Stimulated activated CD4-positive, alpha-beta T cell treated with anti-CD3 and anti-CD28 coated beads, TNF-alpha, amount 100 ng/mL, for 1 hour (primary cell): ENCODE results near the gene IVD.
"Not testable (repeated sequence)": the region's sequence is repeated elsewhere in the genome, so short reads cannot be mapped to it uniquely, and the experiment has no call there.

Experiments
- DNase-seq, 3 donors: peaks; one replicate each; pipeline ENCODE4 v3.0.0-alpha.2; 2020; ENCODE audit warnings: low read depth in 3 of 3, low spot score in 1 of 3

Gene IVD

DNA sequence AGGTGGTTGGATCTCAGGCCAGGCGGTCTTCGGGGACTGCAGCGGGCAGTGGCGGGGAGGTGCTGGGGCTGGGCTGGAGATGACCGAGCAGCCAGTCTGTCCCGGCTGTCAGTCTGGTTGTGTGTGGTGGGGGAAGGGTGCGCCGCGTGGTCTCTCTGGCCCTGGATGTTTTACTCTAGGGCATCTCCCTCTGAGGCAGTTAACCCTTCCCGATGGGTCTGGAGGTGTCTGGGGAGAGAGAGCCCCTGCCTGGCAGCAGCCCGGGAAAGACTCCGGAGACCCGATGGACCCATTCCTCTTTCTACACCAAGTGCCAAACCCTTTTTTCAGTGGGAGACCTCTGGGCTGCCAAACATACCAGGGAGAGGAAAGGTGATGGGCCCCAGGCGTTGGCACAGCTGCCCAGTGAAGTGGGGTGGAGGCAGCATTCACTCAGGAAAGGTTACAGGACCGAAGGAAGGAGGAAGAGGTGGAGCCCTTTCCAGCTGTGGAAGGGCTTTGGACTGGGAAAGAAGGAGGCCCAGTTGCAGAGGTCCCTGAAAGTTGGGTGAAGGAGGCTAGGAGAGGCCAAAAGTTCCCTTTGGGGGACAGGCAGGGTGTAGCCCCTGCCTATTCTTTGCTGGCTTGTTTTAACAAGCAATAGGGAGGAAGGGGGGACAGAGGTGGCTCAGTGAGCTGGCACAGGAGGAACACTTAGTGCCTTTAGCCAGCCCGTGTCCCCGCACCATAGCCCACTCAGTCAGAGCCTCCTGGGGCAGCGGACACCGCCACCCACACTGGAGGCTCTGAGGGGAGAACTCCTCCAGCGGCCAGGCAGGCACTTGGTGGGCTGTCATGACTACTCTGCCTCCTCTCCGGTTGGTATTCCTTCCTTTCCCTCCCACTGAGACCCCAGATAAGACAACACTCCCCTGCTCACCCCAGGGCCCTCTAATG, 32.4 kb downstream of the IVD start:
- DNase-seq = no peak

DNA sequence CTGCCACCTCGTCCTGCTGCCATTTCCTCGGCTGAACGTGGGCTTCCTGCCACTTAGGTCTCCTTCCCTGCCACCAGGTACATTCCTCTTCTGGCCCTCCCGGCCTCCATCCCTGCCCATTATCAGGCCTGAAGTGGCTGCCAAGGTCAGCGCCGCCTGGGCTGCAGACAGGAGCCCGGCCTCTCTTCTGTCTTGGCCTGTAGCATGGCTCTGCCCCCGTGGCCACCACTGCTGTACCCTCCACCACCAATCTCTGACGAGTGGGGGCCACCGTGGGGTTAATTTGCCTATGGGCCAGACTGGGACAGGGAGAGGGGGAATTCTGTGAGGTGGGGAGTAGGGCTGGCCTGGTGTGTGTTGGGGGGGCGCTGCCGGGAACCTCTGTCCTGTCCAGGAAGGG, 33.1 kb downstream of the IVD start:
- no peak for DNase-seq

DNA sequence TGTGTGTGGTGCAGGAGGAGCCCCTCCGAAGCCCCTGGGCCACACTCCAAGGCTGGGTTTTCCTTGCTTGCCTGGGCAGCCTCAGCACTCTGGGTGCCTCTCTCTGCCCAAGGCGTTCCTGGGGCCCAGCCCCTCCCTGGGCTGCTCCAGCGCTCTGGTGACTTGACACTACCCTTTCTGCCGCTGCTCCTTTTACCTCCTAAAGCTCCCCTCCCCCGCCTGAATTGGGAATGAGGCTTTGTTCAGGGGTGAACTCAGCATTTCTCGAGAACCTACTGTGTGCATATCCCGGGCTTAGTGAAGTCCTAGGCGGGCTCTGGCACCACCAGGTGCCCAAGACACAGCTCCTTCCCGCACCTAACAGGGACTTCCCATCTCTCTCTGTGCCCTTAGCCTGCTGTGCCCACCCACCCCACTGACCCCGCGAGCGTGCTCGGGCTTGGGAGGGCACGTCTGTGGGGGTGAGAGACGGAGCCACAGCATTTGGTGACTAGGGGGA, 33.9 kb downstream of the IVD start:
- DNase-seq = no peak

DNA sequence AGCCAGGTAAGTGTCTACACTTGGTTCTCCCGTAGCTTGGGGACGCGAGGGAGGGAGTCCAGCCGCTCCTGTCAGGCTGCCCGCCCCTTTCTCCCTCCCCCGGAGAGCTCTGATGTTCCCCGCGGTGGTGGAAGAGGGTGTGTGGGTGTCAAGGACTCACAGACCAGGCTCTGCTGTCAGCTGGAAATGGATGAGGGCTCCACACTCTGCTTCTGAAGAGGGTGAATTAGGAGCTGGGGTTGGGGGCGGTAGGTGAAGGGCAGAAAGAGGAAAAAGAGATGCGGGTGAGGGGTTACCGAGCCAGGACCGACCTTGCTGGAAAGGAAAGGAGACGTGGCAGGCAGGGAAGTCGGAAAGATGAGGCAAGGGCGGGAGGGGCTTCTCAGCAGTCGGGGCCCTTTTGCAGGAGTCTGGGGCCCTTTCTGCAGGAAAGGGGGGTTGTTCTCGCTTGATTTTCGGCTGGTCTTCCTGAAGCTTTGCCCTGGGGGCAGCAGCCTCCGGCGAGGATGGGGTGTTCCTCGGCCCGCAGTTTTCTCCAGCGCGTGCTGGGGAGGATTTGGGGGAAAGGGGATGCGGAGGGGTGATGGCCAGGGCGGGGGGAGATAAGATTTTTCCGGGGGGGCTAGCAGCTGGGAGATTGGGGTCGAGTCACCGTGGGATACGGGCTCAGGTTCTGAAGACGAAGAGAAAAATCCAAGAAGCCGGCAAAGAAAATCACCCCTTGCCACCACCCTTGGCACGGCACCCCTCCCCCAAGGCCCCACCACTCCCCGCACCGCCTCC, 34.6 kb downstream of the IVD start:
- no peak for DNase-seq

DNA sequence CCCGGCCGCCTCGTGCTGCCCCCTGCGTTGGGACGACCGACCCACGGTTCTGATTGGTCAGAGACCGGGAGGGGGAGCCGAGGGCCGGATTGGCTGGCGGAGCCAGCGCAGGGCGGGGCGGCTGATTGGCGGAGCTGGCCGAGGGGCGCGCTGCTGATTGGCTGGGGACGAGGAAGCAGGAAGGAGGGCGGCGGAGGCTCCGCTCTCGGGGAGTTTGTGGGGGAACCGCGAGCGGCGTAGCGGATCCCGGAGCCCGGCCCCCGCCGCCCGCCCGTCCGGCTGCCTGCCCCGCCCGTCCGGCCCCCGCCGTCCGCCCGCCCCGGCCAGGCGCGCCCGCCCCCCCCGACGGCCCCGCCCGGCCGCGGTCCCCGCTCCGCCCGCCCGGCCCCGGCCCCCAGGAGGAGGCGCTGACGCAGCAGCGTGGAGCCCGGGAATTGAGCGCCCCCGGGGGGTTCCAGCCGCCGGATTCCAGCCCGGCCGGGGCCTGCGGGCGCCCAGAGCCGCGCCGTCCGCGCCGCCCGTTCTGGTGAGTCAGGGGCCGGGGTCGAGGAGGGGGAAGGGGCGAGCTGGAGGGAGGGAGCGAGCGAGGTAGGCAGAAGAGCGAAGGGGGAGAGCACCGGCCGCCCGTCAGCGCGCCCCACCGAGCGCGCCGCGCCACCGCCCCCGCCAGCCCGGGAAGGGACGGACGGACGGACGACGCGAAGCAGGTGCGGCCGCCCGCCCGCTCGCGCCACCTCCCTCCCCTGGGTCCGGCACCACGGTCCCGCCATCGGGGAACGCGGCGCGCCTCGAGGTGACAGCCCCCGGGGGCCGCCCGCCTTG, 35.4 kb downstream of the IVD start, which contains the start of gene BAHD1:
Gene BAHD1, plus strand, starts transcription at position 211 of the 822 bp plus-strand sequence. CDS start 17,512 bp downstream, outside the sequence.
- DNase-seq = peak; percentile 80 to 92 (median 90)

DNA sequence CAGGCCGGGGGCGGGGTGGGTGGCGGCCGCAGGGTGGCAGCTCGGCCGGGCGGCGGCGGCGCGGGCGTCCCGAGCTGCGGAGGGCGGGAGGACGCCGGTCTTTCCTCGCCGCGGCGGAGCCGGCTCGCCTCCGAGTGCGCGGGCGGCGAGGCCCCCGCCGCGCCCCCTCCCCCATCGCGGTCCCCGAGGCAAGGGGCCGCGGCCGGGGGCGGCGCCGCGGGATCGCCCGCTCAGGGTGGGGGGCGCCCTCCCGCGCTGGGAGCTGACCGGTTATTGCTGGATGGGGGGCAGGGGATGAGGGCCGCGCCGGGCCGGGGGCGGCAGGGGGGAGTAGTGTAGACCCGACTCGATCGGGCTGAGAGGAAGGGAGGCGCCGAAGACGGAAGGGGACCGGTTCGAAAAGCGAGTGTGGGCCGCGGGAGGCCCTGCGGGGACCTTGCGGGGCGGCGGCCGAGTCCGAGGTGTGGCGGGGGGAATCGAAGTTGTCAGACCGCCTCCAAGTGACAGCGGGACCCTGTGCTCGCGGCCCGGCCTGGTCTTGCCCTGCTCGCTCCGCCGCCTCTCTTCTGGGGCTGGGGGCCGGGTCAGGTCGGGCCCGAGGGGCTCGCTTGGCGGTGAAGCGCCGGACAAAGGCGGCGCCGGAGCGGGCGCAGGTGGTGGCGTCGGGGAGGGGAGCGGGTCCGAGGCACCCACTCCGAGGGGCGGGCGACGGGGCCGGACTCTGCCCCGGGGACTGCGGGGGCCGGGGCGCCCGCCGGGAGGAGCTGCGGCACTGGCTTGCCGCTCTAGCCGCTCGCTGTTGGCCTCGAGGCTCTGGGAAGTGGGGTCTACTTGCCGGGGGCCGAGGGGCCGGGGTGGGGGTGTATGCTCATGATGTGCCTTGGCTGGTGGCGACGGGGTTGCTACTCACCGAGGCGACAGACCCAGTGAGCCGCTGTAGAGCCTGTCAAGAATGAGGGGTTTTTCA, 36.3 kb downstream of the IVD start:
- DNase-seq = no peak

DNA sequence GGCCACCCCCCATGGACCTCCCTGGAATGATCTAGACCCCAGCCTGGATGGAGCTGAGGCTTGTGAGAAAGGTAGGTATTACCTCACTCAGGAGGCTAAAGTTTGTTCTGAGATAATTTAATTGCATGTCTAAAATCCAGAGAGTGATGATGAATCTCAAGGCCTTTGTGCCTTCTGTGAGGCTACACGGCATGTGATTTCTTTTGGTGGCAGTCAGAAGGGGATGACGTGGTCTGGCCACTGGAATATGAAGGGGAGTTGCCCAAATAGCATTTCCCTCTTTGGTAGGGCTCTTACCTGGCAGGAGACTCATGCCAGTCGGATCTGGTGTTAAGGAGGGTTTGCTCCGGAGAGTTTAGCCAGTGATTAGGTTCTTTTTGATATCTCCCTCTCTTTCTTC, 37.7 kb downstream of the IVD start:
- no peak for DNase-seq

DNA sequence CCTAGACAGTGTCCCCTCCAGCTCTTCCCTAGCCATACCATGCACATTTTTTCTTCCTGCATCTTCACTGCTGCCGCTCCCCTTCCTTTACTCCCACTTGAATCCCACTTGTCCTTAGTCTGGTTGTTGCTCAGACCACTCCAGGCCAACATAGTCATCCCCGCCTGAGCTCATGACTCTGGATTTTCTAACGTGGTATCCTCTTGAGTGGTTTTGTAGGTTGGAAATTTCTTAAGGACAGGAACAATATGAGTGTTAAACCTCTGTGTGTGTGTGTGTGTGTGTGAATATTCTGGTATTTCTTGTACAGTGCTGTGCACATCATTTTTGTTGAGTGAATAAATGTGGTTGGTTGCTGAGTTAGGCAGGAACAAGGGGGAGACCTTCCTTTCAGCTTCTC, 38.3 kb downstream of the IVD start:
- DNase-seq = no peak

DNA sequence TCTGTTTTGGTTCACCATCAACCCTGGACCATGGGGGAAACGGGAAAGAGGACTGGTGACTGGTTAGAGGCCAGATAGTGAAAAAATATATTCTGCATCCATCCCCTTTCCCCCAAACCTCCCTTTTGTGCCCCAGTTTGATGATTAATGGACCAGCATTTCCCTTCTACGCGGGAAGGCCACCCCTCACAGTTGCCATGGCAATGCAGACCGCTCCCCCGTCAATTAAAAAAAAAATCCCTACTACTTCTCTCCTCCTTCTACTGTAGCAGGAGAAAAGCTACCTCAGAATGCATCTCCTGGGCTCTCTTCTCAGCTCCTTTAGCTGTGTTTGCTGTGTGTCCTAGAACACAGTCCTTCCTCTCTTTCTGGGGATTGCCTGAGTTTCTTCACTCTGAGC, 39.1 kb downstream of the IVD start:
- no peak for DNase-seq

DNA sequence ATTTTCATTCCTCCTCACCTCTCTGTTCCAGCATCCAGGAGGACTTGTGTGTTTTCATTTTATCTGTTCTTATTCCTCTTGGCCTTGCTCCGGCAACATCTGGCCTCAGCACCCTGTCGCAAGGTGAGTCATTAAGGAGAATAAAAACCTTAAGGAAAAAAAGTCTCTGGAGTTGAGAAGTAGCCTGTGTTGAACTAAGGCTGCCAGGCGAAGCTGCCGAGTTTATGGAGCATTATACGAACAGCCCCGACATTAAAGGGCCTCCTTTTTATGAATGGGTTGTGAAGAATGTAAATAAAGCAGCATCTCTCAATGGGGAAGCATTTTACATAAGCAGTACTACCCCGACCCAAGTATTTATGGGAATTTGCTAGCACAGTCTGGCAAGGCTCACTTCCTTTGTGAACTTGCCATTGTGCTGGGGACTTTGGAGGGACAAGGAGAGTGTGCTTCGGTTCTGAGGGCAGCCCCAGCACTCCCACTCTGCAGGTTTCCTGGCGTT, 39.9 kb downstream of the IVD start:
- no peak for DNase-seq

DNA sequence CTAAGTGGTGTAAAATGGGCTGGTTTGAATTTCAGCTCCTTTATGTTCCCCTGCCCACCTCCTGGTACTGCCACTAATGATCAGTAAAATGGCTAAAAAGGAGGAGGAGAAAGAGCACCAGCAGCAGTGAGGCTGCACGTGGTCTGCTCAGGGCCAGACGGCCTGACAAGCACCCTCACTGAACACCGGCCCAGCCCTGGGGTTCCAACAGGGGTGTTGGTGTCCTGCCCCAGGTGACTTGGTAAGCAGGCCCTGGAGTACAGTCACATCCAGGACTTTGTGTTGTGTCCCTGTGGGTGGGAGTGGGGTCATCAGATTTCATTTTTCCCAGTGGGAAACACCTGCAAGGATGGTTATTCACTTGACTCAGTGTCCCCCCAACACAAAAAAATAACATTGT, 40.5 kb downstream of the IVD start:
- DNase-seq = no peak

DNA sequence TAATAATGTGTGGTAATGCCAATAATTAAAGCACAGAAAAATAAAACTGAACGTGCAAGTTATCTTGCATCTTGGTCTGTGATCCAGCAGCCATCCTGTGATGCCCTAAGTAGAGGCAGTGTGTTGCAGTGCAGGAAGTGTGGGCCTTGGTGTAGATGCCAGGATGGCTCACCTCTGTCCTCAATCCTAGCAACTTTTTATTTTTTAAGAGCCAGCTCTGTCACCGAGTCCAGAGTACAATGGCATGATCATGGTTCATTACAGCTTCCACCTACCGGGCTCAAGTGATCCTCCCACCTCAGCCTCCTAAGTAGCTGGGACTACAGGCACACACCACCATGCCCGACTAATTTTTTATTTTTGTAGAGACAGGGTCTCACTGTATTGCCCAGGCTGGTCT, 42.8 kb downstream of the IVD start:
- DNase-seq = no peak

DNA sequence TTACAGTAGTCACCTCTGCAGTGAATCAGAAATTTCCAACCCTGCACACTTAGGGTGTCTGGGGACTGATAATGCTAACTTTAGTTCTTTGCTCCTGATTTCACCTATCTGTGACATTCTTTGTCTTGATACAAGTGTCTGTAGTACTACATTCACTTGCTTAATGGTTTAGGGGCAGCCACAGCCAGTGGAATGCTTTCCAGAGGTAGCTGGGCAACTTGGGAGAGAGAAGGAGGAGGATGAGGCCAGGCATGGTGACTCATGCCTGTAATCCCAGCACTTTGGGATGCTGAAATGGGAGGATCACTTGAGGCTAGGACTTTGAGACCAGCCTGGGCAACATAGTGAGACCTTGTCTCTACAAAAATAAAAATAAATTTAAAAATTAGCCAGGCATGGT, 43.7 kb downstream of the IVD start:
- no peak for DNase-seq

DNA sequence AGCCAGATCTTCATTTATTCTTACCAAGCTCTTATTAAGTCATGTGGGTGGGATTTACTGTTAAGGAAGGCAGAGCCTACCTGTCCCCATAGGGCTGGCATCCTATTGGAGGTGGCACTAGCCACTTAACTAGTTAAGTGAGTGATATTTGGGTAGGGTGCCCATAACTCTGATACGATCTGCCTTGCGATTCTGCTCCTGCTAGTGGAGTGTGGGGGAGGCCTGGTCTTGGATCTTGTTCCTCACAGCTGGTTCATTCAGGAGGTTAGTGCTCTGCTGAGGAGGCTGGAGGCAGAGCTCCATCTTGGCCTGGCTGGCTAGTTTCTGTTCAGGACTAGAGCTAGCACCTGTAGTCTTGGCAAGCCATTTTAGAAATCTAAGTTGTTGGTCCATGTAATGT, 44.5 kb downstream of the IVD start:
- no peak for DNase-seq

DNA sequence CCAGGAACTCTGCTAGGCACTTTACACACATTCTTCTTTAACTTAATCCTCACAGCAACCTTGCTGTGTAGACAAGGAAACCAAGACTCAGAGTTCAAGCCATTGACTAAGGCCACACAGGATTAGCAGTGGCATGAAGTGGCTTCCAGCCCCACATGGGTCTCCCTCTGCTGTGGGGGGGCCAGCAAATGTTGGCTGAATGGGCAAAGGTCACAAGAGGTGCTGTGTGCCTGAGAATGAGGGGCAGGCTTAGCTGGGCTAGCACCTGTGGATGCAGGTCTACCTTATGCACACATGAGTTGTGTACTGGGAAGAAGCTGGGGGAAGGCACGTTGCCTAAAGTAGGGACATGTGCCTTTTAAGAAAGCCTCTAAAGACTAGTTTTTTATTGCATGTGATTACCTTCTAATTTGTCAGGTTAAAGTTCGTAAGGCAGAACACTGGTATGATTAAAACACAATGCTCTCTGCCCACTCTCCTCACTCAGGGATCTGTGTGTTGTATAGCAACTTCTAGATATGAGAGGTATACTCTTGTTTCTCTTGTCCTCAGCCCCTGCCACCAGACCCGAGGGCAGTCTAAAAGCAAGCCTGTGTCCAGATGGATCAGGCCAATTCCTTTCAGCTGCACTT, 46.0 kb downstream of the IVD start:
- no peak for DNase-seq

DNA sequence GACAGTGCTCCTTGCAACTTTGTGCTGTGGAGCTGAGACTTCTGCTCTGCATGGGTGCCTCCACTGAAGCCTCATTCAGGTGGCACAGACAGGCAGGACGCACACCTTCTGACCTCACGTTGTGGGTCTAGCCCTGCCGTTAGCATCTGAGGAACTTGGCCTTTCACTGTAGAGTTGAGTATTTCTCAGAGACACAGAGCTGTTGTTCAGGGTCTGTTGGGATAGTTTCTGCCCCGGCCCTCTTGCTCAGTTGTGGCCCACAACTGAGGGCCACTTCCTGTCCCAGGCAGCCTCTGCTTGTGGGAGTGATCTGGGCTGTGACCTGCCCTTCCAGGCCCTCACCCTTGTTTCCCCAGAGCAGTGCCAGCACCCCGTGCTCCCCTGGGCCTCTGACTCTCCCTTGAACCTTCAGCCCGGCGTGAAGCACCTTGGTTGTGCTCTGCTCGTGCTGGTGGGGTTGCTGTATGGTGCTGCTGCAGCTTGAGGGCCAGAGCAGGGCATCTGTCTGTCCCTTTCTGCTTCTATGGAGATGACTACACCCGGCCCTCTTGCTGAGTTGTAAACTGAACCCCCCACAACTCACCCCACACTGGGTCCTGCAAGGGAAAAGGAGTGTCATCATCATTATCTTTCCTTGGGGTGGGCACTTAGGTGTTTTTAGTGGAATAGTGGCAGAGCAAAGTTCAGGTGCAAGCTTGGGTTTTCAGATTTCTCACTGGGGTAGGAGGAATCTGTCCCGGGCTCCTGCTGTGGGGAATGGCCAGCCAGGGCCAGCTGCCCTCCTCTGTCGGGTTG, 46.9 kb downstream of the IVD start:
- DNase-seq = no peak

DNA sequence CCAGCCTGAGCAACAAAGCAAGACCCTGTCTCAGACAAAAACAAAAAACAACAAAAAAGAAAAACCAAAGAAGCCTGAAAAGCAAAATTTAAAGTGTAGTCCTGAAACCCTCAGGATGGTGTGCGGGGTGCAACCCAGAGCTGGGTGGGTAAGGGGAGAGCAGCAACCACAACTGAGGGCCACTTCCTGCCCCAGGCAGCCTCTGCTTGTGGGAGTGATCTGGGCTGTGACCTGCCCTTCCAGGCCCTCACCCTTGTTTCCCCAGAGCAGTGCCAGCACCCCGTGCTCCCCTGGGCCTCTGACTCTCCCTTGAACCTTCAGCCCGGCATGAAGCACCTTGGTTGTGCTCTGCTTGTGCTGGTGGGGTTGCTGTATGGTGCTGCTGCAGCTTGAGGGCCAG, 48.3 kb downstream of the IVD start:
- DNase-seq = not testable (repeated sequence)

DNA sequence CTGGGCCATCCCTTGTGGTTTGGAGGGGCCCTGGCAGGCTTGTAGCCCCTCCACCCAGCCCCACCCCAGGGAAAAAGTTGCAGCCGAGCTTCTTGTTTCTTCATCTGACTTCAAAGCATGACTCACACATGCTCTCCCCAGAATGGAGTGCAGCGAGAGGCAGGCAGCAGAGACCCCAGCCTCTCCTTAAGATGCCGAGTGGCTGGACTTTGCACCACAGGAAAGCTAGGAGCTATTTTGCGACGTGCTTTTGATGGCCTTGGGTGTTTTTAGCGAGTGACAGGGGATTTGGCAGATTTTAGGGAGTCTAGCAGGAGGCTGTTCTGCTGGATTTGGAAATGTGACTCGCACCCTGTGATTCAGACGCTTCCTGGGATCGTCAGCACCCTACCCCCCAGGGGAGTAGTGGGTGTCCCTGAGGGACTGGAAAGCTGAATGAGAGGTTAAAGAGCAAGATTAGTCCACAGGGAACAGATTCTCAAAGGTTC, 49.4 kb downstream of the IVD start:
- no peak for DNase-seq
